Adrenal gland (tissue), 12 donors: Measurements from ENCODE around the gene MYBPHL. TPM values are rescaled to one million over a fixed set of nuclear protein-coding genes. Genes with fewer than 3 reads are reported as not detected.

Source experiments
- DNase-seq, 7 donors: peaks; one replicate each; pipeline ENCODE4 v3.0.0-alpha.2; 2019 to 2020
- H3K27ac ChIP-seq, 5 donors: fragments of 200-600 bp; sonication (generic) in 4 of 5; 1 replicate in 3 of 5; 2 replicates in 2 of 5; pipeline versions ENCODE4 v1.5.1 to v1.8.0; 2016 to 2020; ENCODE audit warnings: mild to moderate bottlenecking in 1 of 5
- H3K27me3 ChIP-seq: fragments of 200-600 bp; 2 replicates; pipeline ENCODE4 v1.8.0; 2021
- H3K36me3 ChIP-seq, 2 donors: fragments of 200-600 bp; replicated peaks in 1 of 2; 1 replicate in 1 of 2; 2 replicates in 1 of 2; pipeline versions ENCODE4 v1.5.1 to v1.8.0; 2018 to 2022
- H3K4me1 ChIP-seq, 2 donors: fragments of 200-600 bp; replicated peaks in 1 of 2; 1 replicate in 1 of 2; 2 replicates in 1 of 2; pipeline versions ENCODE4 v1.5.1 to v1.8.0; 2018 to 2021
- H3K4me3 ChIP-seq, 4 donors: fragments of 200-600 bp; sonication (generic) in 3 of 4; one replicate each; pipeline ENCODE4 v1.5.1; 2016 to 2018
- H3K9me3 ChIP-seq, 3 donors: fragments of 200-600 bp; sonication (generic) in 1 of 3; replicated peaks in 1 of 3; 1 replicate in 2 of 3; 2 replicates in 1 of 3; pipeline versions ENCODE4 v1.5.1 to v1.8.0; 2016 to 2021
- POLR2A ChIP-seq, 2 donors: fragments of 450-650 bp; IDR thresholded peaks; one replicate each; pipeline ENCODE4 v1.6.1; 2017; ENCODE audit warnings: antibody characterized with exemption in 2 of 2, mild to moderate bottlenecking in 2 of 2, moderate library complexity in 1 of 2
- WGBS, 4 donors: extraction: QIAGEN DNeasy Blood & Tissue Kit in 2 of 4; methylation state at CpG; one replicate each; pipeline versions ENCODE4 v1.1.5 to v1.1.7; 2013 to 2017; 5-methylcytosine and 5-hydroxymethylcytosine counted together
- intact Hi-C, 2 donors: fragments of 100-400 bp; cut with DNase I; formaldehyde crosslinking; loops; one replicate each; pipeline versions ENCODE4 v1.14.1 to v1.15.0; 2022 to 2023
- polyA plus RNA-seq, 3 donors: library from polyadenylated mRNA; stranded (reverse); fragments of 200-250 nt in 2 of 3; fragments of 350-450 nt in 1 of 3; fragmentation: Illumina TruSeq in 1 of 3; extraction: RNeasy Lipid Tissue Mini Kit (QIAGEN cat#74804) in 1 of 3; gene quantifications; one replicate each; pipeline ENCODE4 v1.2.3, GENCODE V29; 2013 to 2014
- total RNA-seq, 9 donors: library from RNA; depleted of rRNA in 4 of 9; stranded (reverse); fragments of >200 nt in 4 of 9; fragments of 120-200 nt in 1 of 9; fragmentation: NEBNext Ultra II Directional in 1 of 9; extraction: Animal tissue kit (Norgen Biotek cat#: 25700) in 1 of 9; gene quantifications; one replicate each; pipeline versions ENCODE4 v1.1.0 to v1.2.4, GENCODE V29; 2013 to 2023
- TF ChIP-seq, protein P1 (sequence below), 6 experiments: fragments of 450-650 bp in 4 of 6; fragments of 200-600 bp in 2 of 6; sonication (generic) in 1 of 6; IDR thresholded peaks; 1 replicate in 5 of 6; 2 replicates in 1 of 6; pipeline versions ENCODE4 v1.5.1 to v1.8.0; 2016 to 2021; ENCODE audit warnings: antibody characterized with exemption in 6 of 6, mild to moderate bottlenecking in 2 of 6, moderate library complexity in 1 of 6
- donor health status: healthy with polysubstance abuse.
- donor health status: Bipolar disorder and iron deficiency.
- donor health status: DM: yes; HTN: yes; CAD: no.
- donor health status: DM: no; HTN: no; CAD: no.
- donor health status: DM: no; HTN: no; CAD: no.
- donor health status: DM: yes; HTN: yes; CAD: no.

The MYBPHL gene
- total and polyA plus RNA-seq, 12 donors, result 0.32 to 12.3 (median 0.51) TPM; not detected in 6

DNA sequence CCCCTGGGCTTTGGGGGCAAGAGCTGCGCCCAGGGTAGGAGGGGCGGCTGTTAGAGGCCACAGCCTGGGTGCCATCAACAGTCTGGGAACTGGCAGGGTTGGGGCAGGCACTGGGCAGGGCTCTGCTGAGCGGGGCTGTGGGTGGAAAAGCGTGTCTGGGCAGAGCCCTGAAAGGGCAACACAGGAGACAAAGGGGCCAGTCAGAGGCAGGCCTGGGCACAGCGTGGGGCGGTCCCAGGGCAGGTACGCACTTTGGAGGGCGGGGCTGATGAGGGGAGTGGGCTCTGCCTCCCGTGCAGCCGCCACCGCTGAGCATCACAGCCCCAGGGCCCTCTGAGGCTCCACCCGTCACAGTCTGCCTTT lies 43.6 kb downstream of the MYBPHL start:
- Histone ChIP-seq H3K27me3 (no peaks in the 10 kb centered on the region), H3K9me3 (no peaks in the 10 kb centered on the region), H3K27ac (no peak overlapping the region), H3K4me3 (no peak overlapping the region), H3K36me3 (no peaks in the 10 kb centered on the region), H3K4me1 (no peaks in the 10 kb centered on the region)
- 68 to 80% (median 74%) methylated on average over 6 to 12 of the region's 12 CpGs for WGBS, 4 donors
- DNase-seq, result no peak
- intact Hi-C loops, result loop anchor here (5.0 kb wide), 2 partner anchors 134 to 139 kb away; partner anchors contain the start of gene SORT1 (in 1 of the 2)
- TF ChIP-seq, protein P1, sequence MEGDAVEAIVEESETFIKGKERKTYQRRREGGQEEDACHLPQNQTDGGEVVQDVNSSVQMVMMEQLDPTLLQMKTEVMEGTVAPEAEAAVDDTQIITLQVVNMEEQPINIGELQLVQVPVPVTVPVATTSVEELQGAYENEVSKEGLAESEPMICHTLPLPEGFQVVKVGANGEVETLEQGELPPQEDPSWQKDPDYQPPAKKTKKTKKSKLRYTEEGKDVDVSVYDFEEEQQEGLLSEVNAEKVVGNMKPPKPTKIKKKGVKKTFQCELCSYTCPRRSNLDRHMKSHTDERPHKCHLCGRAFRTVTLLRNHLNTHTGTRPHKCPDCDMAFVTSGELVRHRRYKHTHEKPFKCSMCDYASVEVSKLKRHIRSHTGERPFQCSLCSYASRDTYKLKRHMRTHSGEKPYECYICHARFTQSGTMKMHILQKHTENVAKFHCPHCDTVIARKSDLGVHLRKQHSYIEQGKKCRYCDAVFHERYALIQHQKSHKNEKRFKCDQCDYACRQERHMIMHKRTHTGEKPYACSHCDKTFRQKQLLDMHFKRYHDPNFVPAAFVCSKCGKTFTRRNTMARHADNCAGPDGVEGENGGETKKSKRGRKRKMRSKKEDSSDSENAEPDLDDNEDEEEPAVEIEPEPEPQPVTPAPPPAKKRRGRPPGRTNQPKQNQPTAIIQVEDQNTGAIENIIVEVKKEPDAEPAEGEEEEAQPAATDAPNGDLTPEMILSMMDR (IDR thresholded peaks at IDR 0.05), result no peak
- no peak for TF ChIP-seq POLR2A (IDR thresholded peaks at IDR 0.05)

DNA sequence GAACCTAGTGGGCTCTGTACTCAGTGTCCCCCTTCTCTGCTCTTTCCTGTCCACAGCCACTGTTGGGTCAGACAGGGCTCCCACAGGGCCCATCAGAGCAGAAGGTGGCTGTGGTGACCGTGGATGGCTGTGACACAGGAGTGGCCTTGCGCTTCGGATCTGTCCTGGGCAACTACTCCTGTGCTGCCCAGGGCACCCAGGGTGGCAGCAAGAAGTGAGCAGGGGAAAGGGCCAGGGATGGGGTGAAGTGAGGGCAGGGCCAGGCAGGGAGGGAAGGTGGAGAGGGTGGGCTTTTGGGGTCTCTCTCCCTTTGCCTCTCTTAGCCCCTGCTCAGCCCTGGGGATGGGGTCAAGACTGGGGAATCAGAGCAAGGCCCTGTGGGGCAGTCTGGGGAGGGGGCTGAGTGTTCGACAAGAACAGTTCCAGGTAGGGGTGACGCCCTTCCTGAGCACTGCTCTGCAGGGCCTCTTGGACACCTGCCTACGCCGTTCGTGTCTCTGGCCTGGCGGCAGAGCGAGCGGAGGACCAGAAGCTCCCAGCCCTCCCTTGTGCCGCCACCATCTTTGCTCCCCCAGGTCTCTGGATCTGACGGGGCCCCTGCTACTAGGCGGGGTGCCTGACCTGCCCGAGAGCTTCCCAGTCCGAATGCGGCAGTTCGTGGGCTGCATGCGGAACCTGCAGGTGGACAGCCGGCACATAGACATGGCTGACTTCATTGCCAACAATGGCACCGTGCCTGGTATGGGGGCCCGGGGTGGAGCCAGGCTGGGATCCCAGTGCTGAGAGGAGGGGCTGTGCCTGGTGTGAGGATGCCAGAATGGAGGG lies 44.4 kb downstream of the MYBPHL start:
- no peaks in the 10 kb centered on the region for H3K9me3 ChIP-seq
- no peaks in the 10 kb centered on the region for H3K36me3 ChIP-seq
- H3K4me1 ChIP-seq, result no peaks in the 10 kb centered on the region
- no peaks in the 10 kb centered on the region for H3K27me3 ChIP-seq
- 90 to 98% (median 91%) methylated on average over 14 to 22 of the region's 22 CpGs for WGBS, 4 donors
- DNase-seq, result no peak
- intact Hi-C loops, result loop anchor here (5.0 kb wide), 2 partner anchors 135 to 140 kb away; partner anchors contain the start of gene SORT1 (in 1 of the 2)
- TF ChIP-seq, protein P1 (IDR thresholded peaks at IDR 0.05), result no peak
- no peak for TF ChIP-seq POLR2A (IDR thresholded peaks at IDR 0.05)
- H3K27ac ChIP-seq, result no peak overlapping the region
- no peak overlapping the region for H3K4me3 ChIP-seq

DNA sequence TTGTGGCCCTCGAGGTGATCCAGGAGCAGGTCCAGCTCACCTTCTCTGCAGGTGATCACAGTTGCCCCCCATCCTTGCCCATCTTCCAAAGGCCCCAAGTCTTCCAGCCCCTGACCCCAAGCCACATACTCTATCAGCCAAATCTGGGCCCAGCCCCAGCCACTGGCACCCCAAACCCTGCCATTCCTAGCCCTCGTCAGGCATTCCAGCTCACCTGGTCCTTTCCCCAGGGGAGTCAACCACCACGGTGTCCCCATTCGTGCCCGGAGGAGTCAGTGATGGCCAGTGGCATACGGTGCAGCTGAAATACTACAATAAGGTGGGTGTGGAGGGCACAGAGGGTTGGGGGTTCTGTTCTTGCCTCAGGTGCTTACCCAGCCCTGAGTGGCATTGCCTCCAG lies 45.2 kb downstream of the MYBPHL start:
- Histone ChIP-seq H3K27ac (no peak overlapping the region), H3K4me1 (no peaks in the 10 kb centered on the region), H3K36me3 (no peaks in the 10 kb centered on the region), H3K9me3 (no peaks in the 10 kb centered on the region), H3K27me3 (no peaks in the 10 kb centered on the region), H3K4me3 (no peak overlapping the region)
- no peak for DNase-seq
- WGBS, 4 donors, result 86 to 100% (median 88%) methylated on average over 2 to 6 of the region's 6 CpGs
- TF ChIP-seq, protein P1 (IDR thresholded peaks at IDR 0.05), result no peak
- no peak for TF ChIP-seq POLR2A (IDR thresholded peaks at IDR 0.05)
- intact Hi-C loops, result loop anchor here (5.0 kb wide), 2 partner anchors 136 to 141 kb away; partner anchors contain the start of gene SORT1 (in 1 of the 2)

DNA sequence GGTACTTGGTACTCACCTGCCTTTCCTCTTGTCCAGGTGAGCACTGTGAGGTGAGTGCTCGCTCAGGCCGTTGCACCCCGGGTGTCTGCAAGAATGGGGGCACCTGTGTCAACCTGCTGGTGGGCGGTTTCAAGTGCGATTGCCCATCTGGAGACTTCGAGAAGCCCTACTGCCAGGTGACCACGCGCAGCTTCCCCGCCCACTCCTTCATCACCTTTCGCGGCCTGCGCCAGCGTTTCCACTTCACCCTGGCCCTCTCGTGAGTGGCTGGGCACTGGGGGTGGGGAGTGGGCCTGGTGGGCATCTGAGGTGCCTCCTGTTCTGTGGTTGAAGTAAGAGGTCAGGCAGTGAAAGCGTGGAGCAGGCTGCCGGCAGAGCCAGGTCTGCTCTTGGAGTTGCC lies 45.8 kb downstream of the MYBPHL start:
- intact Hi-C loops, result loop anchor here (5.0 kb wide), 2 partner anchors 136 to 141 kb away; partner anchors contain the start of gene SORT1 (in 1 of the 2)
- H3K4me1 ChIP-seq, result no peaks in the 10 kb centered on the region
- H3K36me3 ChIP-seq, result no peaks in the 10 kb centered on the region
- WGBS, 4 donors, result 93 to 97% (median 93%) methylated on average over 2 to 16 of the region's 16 CpGs
- DNase-seq, result no peak
- no peaks in the 10 kb centered on the region for H3K9me3 ChIP-seq
- H3K4me3 ChIP-seq, result no peak overlapping the region
- H3K27ac ChIP-seq, result no peak overlapping the region
- no peaks in the 10 kb centered on the region for H3K27me3 ChIP-seq
- TF ChIP-seq, protein P1 (IDR thresholded peaks at IDR 0.05), result no peak
- TF ChIP-seq POLR2A (IDR thresholded peaks at IDR 0.05), result no peak
